ENCODE results near the gene AGTR1. TPM values are rescaled to one million over a fixed set of nuclear protein-coding genes. Genes with fewer than 3 reads are reported as not detected.

The AGTR1 gene
- polyA plus RNA-seq, 1 donor (not counting 4 experiments of a cell fraction or from before 2014, with no cell fraction given): not detected

DNA sequence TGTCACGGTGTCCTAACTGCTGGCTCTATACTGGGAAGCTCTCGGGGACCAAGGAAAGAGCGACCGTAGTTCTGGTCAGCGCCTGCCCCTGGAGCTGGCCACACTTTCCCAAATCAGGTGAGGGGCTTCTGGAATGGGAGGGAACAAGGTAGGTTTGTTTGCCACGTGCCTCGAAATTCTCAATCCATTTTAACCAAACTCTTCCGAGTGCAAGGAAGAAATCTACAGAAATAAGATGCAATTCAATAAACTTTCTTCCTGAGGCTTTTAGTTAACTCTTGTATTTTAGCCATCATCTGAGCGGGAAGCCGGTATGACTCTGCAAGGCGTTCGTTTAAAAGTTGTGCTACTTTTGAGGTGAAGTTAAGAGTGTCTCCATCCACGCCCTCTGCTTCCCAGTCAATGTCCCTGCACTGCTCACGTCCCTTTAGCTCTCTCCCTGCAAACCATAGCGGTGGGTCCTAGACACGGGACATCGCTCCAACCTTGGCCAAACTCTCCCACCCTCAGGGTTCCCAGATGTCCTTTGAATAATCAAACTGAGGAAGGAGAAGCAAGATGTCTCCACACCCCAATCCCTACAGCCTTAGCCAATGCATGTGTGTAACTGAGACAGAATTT, 597 bp downstream of the AGTR1 start:
- H4K20me1 ChIP-seq (ENCODE audit: control insufficient read depth, extremely low read depth, insufficient read depth, low read length): no peaks in the 10 kb centered on the region
- H3K27ac ChIP-seq (ENCODE audit: control insufficient read depth, insufficient read depth, low read length): no peak overlapping the region
- H2AFZ ChIP-seq (ENCODE audit: control insufficient read depth, low read length): no peak overlapping the region
- H3K79me2 ChIP-seq (ENCODE audit: control insufficient read depth, insufficient read depth, low read length): no peaks in the 10 kb centered on the region
- H3K27me3 ChIP-seq (ENCODE audit: control insufficient read depth, extremely low read depth, insufficient read depth, low read length): peaks cover 13% of the 10 kb centered on the region
- DNase-seq (ENCODE audit: low read depth, low spot score): no peak
- H3K9me1 ChIP-seq (ENCODE audit: control insufficient read depth, extremely low read depth, insufficient read depth, low read length): no peaks in the 10 kb centered on the region
- no peak overlapping the region for H3K4me2 ChIP-seq (ENCODE audit: control insufficient read depth, extremely low read depth, insufficient read depth, low read depth, low read length)
- H3K9ac ChIP-seq (ENCODE audit: control insufficient read depth, extremely low read depth, insufficient read depth, low read length): no peak overlapping the region
- H3K9me3 ChIP-seq (ENCODE audit: control insufficient read depth, low read depth, low read length): no peaks in the 10 kb centered on the region
- FAIRE-seq: no peak
- dilution Hi-C loops (cut with MboI; ENCODE audit: extremely low pct_ligation_motif_present, low sequenced_read_pairs): no loop called here
- H3K4me3 ChIP-seq (ENCODE audit: control insufficient read depth in 2 of 3, extremely low read depth in 1 of 3, insufficient read depth in 2 of 3, low read depth in 1 of 3, low read length in 3 of 3): no peak overlapping the region
- no peaks in the 10 kb centered on the region for H3K36me3 ChIP-seq (ENCODE audit: control insufficient read depth in 2 of 2, extremely low read depth in 1 of 2, insufficient read depth in 2 of 2, low read length in 2 of 2)
- H3K4me1 ChIP-seq (ENCODE audit: control insufficient read depth, extremely low read depth, insufficient read depth, low read length): no peaks in the 10 kb centered on the region
- TF ChIP-seq, protein P1, sequence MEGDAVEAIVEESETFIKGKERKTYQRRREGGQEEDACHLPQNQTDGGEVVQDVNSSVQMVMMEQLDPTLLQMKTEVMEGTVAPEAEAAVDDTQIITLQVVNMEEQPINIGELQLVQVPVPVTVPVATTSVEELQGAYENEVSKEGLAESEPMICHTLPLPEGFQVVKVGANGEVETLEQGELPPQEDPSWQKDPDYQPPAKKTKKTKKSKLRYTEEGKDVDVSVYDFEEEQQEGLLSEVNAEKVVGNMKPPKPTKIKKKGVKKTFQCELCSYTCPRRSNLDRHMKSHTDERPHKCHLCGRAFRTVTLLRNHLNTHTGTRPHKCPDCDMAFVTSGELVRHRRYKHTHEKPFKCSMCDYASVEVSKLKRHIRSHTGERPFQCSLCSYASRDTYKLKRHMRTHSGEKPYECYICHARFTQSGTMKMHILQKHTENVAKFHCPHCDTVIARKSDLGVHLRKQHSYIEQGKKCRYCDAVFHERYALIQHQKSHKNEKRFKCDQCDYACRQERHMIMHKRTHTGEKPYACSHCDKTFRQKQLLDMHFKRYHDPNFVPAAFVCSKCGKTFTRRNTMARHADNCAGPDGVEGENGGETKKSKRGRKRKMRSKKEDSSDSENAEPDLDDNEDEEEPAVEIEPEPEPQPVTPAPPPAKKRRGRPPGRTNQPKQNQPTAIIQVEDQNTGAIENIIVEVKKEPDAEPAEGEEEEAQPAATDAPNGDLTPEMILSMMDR (optimal IDR thresholded peaks at IDR 0.05 in 1 of 3, IDR thresholded peaks at IDR 0.05 in 1 of 3, conservative IDR thresholded peaks at IDR 0.05 in 1 of 3; ENCODE audit: extremely low read depth in 1 of 3, insufficient read depth in 2 of 3, low read length in 3 of 3): no peak
- peak; percentile 4 for TF ChIP-seq EZH2 (IDR thresholded peaks at IDR 0.05; ENCODE audit: low read length)

DNA sequence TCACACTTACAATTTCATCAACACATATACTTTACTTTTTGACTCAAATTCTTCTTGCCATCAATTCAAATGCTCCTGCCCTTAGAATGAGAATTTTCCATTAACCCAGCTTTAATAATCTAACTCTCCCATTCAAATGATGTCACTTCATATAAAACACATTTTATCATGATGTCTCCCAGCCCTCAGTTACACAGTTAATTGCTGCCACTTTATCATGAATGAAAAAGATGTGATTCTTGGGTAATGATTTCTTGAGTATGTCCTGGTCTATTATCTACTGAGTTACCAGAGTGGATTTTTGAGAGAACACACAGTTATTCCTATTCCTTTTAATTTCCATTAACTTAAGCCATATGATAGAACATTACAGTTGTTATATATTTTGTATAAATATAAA, 7.6 kb downstream of the AGTR1 start:
- Histone ChIP-seq H3K36me3 (ENCODE audit: control insufficient read depth in 2 of 2, extremely low read depth in 1 of 2, insufficient read depth in 2 of 2, low read length in 2 of 2) (no peaks in the 10 kb centered on the region), H3K27ac (ENCODE audit: control insufficient read depth, insufficient read depth, low read length) (no peak overlapping the region), H3K4me1 (ENCODE audit: control insufficient read depth, extremely low read depth, insufficient read depth, low read length) (no peaks in the 10 kb centered on the region), H3K9ac (ENCODE audit: control insufficient read depth, extremely low read depth, insufficient read depth, low read length) (no peak overlapping the region), H3K27me3 (ENCODE audit: control insufficient read depth, extremely low read depth, insufficient read depth, low read length) (no peaks in the 10 kb centered on the region), H4K20me1 (ENCODE audit: control insufficient read depth, extremely low read depth, insufficient read depth, low read length) (no peaks in the 10 kb centered on the region), H3K4me2 (ENCODE audit: control insufficient read depth, extremely low read depth, insufficient read depth, low read depth, low read length) (no peak overlapping the region), H2AFZ (ENCODE audit: control insufficient read depth, low read length) (no peak overlapping the region), H3K79me2 (ENCODE audit: control insufficient read depth, insufficient read depth, low read length) (no peaks in the 10 kb centered on the region), H3K9me3 (ENCODE audit: control insufficient read depth, low read depth, low read length) (no peaks in the 10 kb centered on the region), H3K9me1 (ENCODE audit: control insufficient read depth, extremely low read depth, insufficient read depth, low read length) (no peaks in the 10 kb centered on the region), H3K4me3 (ENCODE audit: control insufficient read depth in 2 of 3, extremely low read depth in 1 of 3, insufficient read depth in 2 of 3, low read depth in 1 of 3, low read length in 3 of 3) (no peak overlapping the region)
- DNase-seq (ENCODE audit: low read depth, low spot score) (no peak), FAIRE-seq (no peak)
- TF ChIP-seq EZH2 (IDR thresholded peaks at IDR 0.05; ENCODE audit: low read length): no peak
- TF ChIP-seq, protein P1 (optimal IDR thresholded peaks at IDR 0.05 in 1 of 3, IDR thresholded peaks at IDR 0.05 in 1 of 3, conservative IDR thresholded peaks at IDR 0.05 in 1 of 3; ENCODE audit: extremely low read depth in 1 of 3, insufficient read depth in 2 of 3, low read length in 3 of 3): no peak
- dilution Hi-C loops (cut with MboI; ENCODE audit: extremely low pct_ligation_motif_present, low sequenced_read_pairs): no loop called here
